KG1 (cell line): Measurements from ENCODE around the gene SH3TC2.
"Not testable (repeated sequence)": the region's sequence is repeated elsewhere in the genome, so short reads cannot be mapped to it uniquely, and the experiment has no call there.

Experiments
- DNase-seq: peaks from one replicate; lab custom pipeline; 2025; lab: John Stamatoyannopoulos, UW

The SH3TC2 gene

DNA sequence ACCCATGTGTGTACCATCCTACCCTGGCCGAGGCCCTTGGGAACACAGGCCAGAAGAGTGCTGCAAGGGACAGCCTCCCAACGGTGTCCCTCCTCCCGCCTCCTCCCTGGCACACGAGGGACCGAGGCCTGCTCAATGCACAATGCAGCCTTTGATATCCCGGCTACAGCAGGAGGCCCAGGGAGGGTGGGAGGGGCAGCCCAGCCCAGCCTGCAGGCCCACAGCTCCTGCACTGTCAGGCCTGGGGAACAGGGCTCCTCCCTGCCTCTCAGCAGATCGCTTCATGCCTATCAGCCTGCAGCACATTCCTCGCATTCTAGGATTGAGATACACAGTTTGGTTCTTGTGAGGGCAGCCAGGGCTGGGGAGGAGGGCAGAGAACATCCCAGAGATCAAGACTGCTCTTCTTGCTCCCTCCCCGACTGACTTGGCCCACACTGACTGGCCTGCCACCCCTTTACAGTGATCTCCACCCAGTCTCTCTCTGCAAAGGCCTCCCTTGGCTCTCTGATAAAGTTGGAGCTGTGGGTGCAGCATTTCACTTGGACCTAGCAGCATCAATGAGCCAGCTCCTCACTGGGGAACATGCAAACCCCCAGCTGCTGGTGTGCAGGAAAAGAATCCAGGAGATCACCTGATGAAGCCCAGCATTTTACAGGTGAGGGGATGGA is at the start of gene SH3TC2:
Gene SH3TC2, minus strand, starts transcription at position 46 of the 671 bp plus-strand sequence. Its CDS starts 40 bp downstream, at position 6.
- no peak for DNase-seq

DNA sequence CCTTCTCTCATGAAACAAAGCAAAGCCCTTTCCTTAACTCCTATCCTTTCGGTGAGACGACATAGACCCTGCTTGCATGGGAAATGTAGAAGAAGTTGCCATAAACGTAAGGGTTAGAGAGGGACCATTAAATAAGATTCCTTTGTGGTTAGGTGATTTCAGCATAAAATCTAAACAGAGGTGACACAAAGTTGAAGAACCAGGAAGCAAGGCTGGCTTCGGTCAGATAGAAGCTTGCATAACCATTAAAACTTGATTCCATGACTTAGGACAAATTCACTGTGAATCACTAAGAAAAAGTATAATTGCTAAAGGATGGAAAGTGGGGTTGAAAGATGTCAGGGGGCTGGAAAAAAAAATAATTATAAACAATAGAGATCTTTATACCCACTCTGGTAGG is 47.5 kb upstream of the SH3TC2 start:
- no peak for DNase-seq

DNA sequence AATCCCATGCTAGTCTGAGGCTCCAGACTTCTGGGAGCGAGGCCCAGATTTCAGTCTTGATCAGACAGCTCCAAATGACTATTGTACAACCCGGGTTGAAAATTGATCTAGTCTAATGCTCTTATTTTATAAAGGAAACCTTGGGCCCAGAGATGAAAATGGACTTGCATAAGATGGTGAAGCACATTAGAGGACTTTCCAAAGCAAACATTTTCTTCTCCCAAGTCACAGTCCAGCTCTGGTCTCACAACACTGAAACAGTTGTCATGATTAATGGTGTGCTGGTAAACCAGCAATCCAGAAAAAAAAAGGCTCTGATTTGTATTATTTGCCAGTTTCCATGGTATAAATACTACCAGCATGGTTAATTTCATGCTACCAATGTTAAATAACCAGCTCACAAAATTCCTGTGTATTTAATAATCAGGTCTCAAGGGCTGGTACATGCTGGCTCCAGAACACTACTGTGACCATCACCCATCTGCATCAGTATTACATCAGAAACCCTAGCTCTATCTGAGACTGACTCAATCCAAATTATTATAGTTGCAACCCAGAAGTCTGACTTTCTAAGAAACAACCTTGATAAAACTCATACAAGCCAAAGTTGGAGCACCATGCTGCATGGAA is 45.9 kb upstream of the SH3TC2 start:
- no peak for DNase-seq

DNA sequence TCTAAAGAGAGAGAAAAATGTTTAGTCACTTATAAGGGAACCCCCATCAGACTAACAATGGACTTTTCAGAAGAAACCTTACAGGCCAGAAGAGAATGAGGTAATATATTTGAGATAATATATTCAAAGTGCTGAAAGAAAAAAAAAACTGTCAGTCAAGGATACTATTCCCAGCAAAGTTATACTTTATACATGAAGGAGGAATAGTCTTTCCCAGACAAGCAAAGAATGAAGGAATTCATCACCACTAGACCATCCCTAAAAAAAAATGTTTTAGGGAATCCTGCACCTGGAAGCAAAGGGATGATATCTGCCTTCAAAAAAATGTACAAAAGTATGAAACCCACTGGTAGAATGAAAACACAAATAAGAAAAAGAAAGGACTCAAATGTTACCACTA is 37.5 kb upstream of the SH3TC2 start:
- no peak for DNase-seq

DNA sequence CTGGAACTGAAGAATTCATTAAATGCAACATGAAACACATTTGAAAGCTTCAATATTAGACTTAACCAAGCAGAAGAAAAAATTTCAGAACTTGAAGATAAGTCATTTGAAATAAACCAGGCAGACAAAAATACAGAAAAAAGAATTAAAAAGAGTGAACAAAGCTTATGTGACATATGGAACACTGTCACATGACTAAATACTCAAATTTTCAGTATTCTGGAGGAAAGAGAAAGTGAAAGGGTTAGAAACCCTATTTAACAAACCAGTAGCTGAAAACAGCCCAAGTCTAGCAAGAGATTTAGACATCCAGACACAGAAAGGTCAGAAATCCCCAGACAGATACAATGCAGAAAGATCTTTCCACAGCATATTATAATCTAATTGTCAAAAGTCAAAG is 37.1 kb upstream of the SH3TC2 start:
- no peak for DNase-seq

DNA sequence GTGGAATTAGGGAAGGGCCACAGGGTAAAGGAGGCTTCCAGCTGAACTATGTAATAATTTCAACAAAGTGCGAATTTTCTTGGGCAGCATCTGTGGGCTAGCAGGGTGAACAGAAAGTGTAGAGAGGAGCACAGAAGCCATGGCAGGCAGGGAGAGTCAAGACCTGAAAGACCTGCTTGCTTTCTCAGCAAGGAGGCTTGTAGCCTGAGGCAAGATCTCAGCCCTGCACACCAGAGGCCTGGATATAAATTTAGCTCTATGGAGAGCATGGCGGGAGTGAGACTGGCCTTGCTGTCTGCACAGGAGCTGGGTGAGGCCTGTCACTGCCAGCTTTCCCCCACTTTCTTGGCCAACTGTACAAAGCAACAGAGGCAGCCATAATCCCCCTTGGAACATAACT is 32.1 kb upstream of the SH3TC2 start:
- no peak for DNase-seq

DNA sequence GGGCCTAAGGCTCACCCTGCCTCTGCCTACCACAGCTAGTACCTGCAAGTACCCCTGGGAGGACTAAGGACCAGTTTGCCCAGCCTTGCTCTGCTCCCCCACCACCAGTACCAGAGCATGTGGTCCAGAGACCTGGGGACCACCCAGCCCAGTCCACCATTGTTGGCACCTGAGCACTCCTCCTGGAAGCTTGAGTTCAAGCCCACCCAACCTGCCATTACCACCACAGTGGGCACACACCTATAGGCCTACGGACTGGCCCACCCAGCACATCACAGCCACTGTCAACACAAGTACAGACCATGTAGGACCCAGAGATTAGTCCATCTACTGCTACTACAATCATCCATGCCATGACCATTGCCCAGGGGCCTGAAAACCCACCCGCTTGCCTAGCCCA is 30.8 kb upstream of the SH3TC2 start:
- no peak for DNase-seq

DNA sequence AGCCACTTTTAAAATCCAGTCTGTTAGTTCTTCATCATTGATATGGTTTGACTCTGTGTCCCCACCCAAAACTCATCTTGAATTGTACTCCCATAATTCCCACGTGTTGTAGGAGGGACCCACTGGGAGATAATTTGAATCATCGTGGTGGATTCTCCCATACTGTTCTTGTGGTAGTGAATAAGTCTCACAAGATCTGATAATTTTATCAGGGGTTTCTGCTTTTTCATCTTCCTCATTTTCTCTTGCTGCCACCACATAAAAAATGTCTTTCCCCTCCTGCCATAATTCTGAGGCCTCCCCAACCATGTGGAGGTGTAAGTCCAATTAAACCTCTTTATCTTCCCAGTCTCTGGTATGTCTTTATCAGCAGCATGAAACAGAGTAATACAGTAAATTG is 26.9 kb upstream of the SH3TC2 start:
- DNase-seq = no peak

DNA sequence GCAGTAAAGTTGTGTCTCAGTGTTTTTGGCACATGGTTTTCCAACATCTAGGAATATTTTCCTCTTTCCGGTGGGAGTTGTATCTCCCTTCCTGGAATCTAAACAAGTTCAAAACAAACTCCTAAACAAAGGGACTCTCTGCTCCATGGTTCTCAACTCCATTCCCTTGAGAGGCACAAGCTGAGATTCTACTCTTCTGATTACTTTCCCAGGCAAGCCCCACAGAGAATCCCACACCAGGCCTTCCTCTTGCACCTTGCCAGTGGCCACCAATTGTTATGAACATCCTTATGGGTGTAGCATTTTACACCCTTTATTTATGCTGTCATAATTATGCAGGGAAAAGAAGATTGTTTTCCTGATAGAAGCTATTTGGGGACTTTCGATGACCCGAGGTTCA is 25.8 kb upstream of the SH3TC2 start:
- no peak for DNase-seq

DNA sequence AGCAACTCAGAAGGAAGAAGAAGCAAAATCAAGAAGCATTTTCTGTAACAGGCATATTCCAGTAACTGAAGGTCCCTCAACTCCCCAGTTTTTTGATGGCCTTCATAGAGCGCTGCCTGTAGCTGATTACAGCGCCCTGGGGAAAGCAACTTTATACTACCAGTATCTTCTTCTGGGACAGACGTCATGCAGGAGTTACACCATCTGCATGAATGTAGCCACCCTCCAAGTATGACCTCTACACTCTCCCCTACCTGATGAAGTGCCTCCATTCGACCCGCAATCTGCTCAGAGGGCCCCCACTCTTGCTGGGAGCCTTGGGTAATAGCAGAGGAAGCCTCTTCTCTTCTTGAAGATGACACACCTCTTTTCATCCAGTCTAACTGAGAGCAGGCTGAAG is 21.0 kb upstream of the SH3TC2 start:
- no peak for DNase-seq

DNA sequence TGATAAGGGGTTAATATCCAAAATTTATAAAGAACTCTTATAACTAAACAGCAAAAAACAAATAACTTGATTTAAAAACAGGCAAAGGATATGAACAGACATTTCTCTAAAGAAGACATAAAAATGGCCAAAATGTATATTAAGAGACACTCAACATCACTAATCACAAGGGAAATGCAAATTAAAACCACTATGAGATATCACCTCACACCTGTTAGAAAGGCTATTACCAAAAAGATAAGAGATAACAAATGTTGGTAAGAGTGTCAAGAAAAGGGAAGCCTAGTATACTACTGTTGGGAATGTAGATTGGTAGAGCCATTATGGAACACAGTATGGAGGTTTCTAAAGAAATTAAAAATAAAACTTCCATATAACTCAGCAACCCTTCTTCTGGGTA is 19.4 kb upstream of the SH3TC2 start:
- DNase-seq = no peak

DNA sequence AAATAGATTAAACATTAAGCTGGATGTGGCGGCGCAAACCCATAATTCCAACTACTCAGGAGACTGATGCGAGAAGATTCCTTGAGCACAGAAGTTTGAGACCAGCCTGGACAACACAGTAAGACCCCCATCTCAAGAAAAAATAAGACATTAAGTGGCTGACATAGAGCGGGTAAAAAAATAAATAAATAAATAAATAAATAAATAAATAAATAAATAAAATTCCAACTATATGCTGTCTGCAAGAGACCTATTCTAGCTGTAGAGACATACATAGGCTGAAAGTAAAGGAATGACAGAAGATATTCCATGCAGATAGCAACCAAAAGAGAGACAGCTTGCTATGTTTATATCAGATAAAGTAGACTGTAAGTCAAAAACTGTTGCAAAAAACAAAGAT is 17.4 kb upstream of the SH3TC2 start:
- no peak for DNase-seq

DNA sequence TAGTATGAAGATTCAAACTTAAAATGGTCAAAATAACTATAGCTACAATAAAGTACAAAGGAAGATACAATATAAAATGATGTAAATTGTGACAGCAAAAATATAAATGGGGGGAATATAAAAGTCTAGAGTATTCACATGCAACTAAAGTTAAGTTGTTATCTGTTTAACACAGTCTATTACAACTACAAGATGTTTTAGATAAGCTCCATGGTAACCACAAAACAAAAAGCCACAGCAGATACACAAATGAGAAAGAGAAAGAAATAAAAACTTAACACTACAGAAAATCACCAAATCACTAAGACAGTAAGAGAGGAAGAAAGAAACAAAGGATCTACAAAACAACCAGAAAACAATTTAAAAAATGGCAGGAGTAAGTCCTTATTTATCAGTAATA is 17.0 kb upstream of the SH3TC2 start:
- DNase-seq = no peak

DNA sequence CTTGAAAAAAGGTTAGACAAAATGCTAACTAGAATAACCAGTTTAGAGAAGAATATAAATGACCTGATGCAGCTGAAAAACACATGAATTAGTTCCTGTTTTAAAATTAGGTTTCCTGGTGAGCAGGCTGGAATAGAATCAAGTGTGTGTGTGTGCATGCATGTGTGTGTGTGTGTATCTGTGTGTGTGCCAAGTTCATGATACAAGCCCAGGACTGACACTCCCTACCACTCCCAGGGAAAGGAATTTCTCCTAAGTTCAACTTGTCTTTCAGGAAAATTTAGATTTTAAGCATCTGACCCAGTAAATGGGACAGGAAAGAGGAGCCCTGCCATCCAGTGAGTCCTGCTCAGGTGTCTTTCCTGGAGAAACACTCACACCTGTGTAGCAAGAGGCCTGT is 11.2 kb upstream of the SH3TC2 start:
- DNase-seq = not testable (repeated sequence)

DNA sequence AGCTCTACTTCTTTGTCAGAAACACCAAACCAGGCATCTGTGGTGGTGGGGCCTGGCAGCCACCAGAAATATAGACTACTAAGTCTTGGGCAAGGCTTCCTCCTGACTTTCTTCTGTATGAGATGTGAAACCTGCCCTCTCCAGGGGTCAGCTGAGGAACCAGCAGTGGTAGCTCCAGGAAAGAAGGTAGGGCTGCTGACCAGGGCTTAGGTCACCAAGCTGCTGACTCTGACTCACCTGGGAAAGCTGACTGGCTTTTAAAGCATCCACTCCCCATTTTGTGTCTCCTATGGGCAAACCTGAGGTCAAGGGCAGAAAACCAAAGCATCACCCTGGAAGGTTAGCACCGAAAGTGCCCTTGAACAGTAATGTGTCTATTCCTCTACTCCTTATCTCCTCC is 10.4 kb upstream of the SH3TC2 start:
- no peak for DNase-seq

DNA sequence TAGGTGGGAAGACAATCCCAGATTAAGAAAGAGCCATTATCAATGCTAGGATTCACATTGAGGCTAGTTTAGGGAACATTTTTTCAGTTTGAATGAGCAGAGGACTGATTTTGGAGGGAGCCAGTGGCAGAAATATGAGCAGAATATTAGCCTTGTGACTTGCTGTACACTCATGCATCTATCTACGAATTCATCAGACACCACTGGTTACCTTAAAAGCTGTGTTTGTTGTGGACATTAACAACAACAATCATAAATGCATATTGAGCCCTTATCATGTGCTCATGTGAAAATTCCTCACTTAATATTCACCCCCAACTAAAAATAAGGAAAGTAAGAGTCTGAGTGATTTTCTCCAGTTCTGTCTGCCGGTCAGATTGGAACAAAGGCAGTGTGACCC is 9.9 kb upstream of the SH3TC2 start:
- no peak for DNase-seq

DNA sequence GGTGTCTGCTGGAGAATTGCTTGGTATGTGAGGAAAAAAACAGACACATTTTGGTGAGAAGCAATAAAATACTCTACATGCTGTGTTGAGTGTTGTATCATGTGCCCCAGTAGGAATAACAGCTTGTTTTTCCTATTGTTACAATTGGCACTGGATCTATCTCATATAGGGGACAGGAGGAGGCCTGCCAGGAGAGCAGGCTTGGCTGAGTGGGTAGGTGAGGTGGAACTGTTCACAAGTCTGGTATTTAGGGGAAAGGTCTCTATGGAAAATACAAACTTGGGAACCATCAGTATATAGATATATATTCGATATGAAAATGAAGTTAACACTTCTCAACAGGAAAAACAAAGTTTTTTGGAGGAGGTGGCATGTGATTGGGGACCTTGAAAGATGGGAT is 9.5 kb upstream of the SH3TC2 start:
- DNase-seq = no peak

DNA sequence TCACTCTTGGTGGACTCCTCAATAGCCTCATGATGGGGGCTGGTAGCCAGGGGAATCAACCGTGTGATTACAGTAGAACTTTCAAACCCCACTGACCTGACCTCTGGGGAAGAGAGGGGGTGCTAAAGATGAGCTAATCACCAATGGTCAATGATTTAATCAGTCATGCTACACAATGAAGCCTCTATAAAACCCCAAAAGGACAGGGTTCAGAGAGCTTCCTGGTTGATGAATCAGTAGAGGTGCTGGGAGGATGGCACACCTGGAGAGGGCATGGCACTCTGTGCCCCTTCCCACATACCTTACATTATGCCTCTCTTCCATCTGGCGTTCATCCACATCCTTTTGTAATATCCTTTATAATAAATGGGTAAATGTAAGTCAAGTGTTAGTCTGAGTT is 8.9 kb upstream of the SH3TC2 start:
- no peak for DNase-seq

DNA sequence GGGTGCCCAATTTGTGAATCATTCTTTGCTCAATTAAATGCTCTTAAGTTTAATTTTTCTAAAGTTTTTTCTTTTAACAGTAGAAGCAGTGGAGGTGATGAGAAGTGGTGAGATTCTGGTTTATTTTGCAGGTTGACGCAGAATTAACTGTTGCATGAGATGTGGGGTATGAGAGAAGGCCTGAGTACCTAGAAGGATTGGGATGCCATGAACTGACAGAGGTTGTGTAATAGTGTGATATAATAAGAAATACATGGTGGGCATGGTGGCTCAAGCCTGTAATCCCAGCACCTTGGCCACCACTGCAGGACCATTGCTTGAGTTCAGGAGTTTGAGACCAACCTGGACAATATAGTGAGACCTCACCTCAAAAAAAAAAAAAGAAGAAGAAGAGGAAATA is 8.4 kb upstream of the SH3TC2 start:
- DNase-seq = no peak

DNA sequence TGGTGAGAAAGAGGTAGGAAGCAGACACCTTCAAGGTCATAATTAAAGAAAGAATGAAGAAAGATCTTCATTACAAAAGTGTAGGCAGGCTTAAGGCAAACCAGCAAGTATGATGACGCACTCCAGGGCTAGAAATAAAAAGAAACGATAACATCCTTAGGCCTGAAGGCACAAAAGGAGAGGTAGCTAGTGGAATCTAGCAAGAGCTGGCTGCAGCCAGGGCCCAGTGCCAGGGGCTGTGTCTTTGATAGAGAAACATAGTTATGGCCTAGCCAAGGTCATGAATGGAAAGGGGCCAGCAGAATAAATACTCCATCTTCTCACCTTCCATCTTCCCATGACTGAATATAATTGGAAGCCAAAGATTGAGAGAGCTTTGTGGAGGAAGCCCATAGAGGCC is 6.8 kb upstream of the SH3TC2 start:
- no peak for DNase-seq

DNA sequence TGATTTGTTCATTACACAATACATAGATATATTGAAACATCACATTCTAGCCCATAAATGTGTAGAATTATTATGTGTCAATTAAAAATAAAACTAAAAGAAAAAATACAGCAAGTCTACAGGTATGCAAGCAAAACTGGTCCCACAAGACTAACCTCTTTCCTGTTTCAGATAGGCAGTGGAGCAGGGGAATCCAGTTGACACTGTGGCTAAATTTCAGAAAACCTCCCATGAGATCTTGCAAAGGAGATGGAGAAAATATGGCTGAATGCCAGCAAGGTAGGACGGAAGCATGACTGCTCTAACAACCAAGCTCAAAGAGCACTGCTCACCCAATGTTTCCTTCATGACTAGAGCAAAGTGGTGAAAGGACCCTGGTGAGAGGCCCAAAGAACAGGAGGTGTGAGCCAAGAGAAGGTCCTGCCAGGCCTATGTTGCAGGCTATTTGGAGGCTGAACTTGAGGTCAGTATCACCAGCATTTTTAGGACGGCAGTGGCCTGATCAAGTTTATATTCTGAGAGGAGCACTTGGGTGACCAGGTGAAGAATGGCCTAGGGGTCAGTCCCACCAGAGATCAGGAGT is 1.1 kb upstream of the SH3TC2 start:
- no peak for DNase-seq

DNA sequence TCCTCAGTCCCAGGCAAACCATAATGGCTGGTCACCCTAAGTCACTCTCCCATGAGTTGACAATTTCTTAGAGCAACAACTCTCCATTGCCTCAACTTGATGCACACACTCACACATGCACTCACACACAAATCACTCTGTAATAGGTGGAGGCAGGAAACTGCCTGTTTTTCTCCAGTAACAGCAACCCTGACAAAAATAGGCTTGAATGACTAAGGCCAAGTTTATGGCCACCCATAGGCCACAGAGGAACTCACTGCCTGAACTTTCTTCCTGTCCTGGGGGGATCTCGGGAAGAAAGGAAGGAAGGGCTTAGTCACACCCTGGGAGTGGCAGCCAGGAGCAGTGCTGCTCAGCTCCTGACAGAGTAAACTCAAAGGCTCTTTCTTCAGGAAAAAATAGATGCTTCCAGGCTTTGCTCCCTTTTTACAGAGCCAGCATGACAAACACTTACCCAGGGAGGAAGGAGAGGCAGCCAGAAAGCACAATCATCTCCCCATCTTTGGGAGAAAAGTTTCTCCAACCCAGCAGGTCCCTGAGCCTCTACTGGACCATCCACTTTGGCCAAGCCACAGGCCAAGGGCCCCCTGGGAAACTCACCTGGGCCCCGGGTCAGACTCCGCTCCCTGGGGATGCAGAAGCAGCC is 368 bp downstream of the SH3TC2 start:
- DNase-seq = no peak

DNA sequence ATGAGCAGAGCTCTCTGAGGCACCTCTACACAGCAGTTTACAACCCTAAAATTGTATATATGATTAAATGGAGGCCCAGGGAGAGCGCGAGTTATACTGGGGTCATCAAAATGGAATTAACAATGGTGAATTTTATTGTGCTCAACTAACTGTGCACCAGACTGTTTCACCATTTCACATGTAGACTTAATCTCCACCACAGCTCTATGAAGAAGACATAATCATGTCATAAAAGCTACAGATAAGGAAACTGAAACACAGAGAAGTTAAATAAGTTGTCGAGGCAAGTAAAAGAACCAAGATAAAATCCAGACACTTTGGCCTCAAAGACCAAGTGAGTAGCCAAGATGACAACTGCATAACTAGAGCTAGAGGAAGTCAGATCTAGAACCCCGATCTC is 1.5 kb downstream of the SH3TC2 start:
- DNase-seq = no peak
